SK-N-SH treated with all-trans-retinoic acid at 6 μM for 48 hours (cell line): ENCODE measurements around the gene PEAK3.

ENCODE experiments used
- ATAC-seq: fragments of 200-7000 bp; cut with Tn5 transposase; 3 replicates; pipeline ENCODE4 v1.9.1; 2020; ENCODE audit warnings: mild to moderate bottlenecking, moderate library complexity
- ARNTL ChIP-seq: fragments of 450-650 bp; formaldehyde crosslinking; IDR thresholded peaks from 2 replicates; pipeline ENCODE4 v1.5.0; 2020; ENCODE audit warnings: low read depth, mild to moderate bottlenecking, moderate library complexity, borderline replicate concordance
- BACH2 ChIP-seq: fragments of 250-450 bp; sonication (Bioruptor Pico); IDR thresholded peaks from 2 replicates; pipeline ENCODE4 v1.9.0; 2021; ENCODE audit warnings: mild to moderate bottlenecking, borderline replicate concordance
- CREB5 ChIP-seq: fragments of 250-450 bp; sonication (Bioruptor Pico); IDR thresholded peaks from 2 replicates; pipeline ENCODE4 v1.5.1; 2020; ENCODE audit warnings: low read depth, mild to moderate bottlenecking, moderate library complexity
- CSDC2 ChIP-seq: fragments of 250-450 bp; sonication (Bioruptor Pico); IDR thresholded peaks from 2 replicates; pipeline ENCODE4 v1.5.0; 2020; ENCODE audit warnings: mild to moderate bottlenecking, moderate library complexity
- CSRNP3 ChIP-seq: fragments of 250-450 bp; sonication (Bioruptor Pico); IDR thresholded peaks from 2 replicates; pipeline ENCODE4 v1.5.1; 2021; ENCODE audit warnings: mild to moderate bottlenecking, moderate library complexity
- ISL1 ChIP-seq: fragments of 250-450 bp; sonication (Bioruptor Pico); IDR thresholded peaks from 2 replicates; pipeline ENCODE4 v2.1.2; 2022; ENCODE audit warnings: mild to moderate bottlenecking, moderate library complexity
- PATZ1 ChIP-seq: fragments of 250-450 bp; sonication (Bioruptor Pico); IDR thresholded peaks from 2 replicates; pipeline ENCODE4 v1.8.0; 2020; ENCODE audit warnings: mild to moderate bottlenecking, moderate library complexity, borderline replicate concordance
- POU6F1 ChIP-seq: fragments of 250-450 bp; sonication (Bioruptor Pico); IDR thresholded peaks from 2 replicates; pipeline ENCODE4 v1.8.0; 2021; ENCODE audit warnings: low read depth, mild to moderate bottlenecking, moderate library complexity, borderline replicate concordance
- PPARA ChIP-seq: fragments of 250-450 bp; sonication (Bioruptor Pico); IDR thresholded peaks from 2 replicates; pipeline ENCODE4 v1.5.0; 2020; ENCODE audit warnings: mild to moderate bottlenecking, borderline replicate concordance
- RARB ChIP-seq: fragments of 250-450 bp; sonication (Bioruptor Pico); IDR thresholded peaks from 2 replicates; pipeline ENCODE4 v1.8.0; 2021; ENCODE audit warnings: mild to moderate bottlenecking, moderate library complexity
- SNAI2 ChIP-seq: fragments of 250-450 bp; sonication (Bioruptor Pico); IDR thresholded peaks from 2 replicates; pipeline ENCODE4 v1.5.0; 2020; ENCODE audit warnings: mild to moderate bottlenecking, moderate library complexity
- TCF4 ChIP-seq: fragments of 250-450 bp; sonication (Bioruptor Pico); IDR thresholded peaks from 2 replicates; pipeline ENCODE4 v1.8.0; 2021; ENCODE audit warnings: mild to moderate bottlenecking, moderate library complexity, borderline replicate concordance
- TOX ChIP-seq: fragments of 250-450 bp; sonication (Bioruptor Pico); IDR thresholded peaks from 2 replicates; pipeline ENCODE4 v1.8.0; 2021; ENCODE audit warnings: mild to moderate bottlenecking, moderate library complexity, borderline replicate concordance
- TSHZ2 ChIP-seq: fragments of 250-450 bp; sonication (Bioruptor Pico); IDR thresholded peaks from 2 replicates; pipeline ENCODE4 v1.5.0; 2020; ENCODE audit warnings: mild to moderate bottlenecking, moderate library complexity
- ZC3H10 ChIP-seq: fragments of 250-450 bp; sonication (Bioruptor Pico); IDR thresholded peaks from 2 replicates; pipeline ENCODE4 v1.5.1; 2021; ENCODE audit warnings: mild to moderate bottlenecking, moderate library complexity
- ZFP3 ChIP-seq: fragments of 250-450 bp; sonication (Bioruptor Pico); IDR thresholded peaks from 2 replicates; pipeline ENCODE4 v1.5.0; 2020; ENCODE audit warnings: mild to moderate bottlenecking, moderate library complexity
- ZNF565 ChIP-seq: fragments of 450-650 bp; formaldehyde crosslinking; conservative IDR thresholded peaks from 2 replicates; pipeline ENCODE4 v1.5.0; 2020; ENCODE audit warnings: low read depth, mild to moderate bottlenecking, moderate library complexity

The PEAK3 gene

GRCh38 chr19:2302319-2303210 lies 20.6 kb upstream of the PEAK3 start:
- TF ChIP-seq ZNF565 (CRISPR knock-in tag) (no peak), TOX (CRISPR knock-in tag) (no peak), TSHZ2 (CRISPR knock-in tag) (no peak), CSRNP3 (no peak), PATZ1 (no peak), POU6F1 (CRISPR knock-in tag) (no peak), TCF4 (CRISPR knock-in tag) (no peak), ZFP3 (CRISPR knock-in tag) (no peak), ISL1 (CRISPR knock-in tag) (no peak), ARNTL (CRISPR knock-in tag) (no peak), CSDC2 (CRISPR knock-in tag) (no peak)
- no peak for ATAC-seq

- TF ChIP-seq PPARA (CRISPR knock-in tag) (no peak), CSDC2 (CRISPR knock-in tag) (no peak), RARB (CRISPR knock-in tag) (no peak), ZNF565 (CRISPR knock-in tag) (no peak), ZC3H10 (CRISPR knock-in tag) (no peak), ARNTL (CRISPR knock-in tag) (no peak)
- ATAC-seq, result no peak
Measured at GRCh38 chr19:2300533-2300932, 18.6 kb upstream of the PEAK3 start.

GRCh38 chr19:2296141-2296540 lies 14.2 kb upstream of the PEAK3 start:
- no peak for ATAC-seq
- TF ChIP-seq RARB (CRISPR knock-in tag) (no peak), CREB5 (CRISPR knock-in tag) (no peak), TSHZ2 (CRISPR knock-in tag) (no peak), SNAI2 (CRISPR knock-in tag) (no peak), CSRNP3 (no peak), BACH2 (no peak), ARNTL (CRISPR knock-in tag) (no peak)
- TF ChIP-seq, all 23 proteins: peak for 0
